ENCODE data around the gene TMPRSS11F.

DNA sequence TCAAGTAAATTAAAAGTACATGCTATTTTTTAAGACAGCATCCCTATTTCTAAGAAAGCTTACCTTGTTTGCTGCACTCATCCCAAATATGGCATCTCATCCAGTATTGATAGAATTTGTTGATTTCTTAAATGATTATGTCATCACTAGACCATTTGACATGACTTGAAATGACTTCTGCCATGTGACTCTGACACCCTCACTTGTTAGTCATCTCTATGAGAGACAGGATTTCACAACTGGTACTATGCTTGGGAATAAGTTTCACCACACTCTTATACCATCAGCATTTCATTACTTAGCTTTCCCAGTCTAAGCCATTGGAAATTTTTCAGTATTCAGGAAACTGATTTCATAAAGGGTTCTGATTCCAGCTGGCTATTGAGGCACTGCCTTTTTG lies 55.3 kb downstream of the TMPRSS11F start:
- TF ChIP-seq POLR2A (conservative IDR thresholded peaks at IDR 0.05), result no peak
- no peak for TF ChIP-seq RAD21 (CRISPR knock-in tag; conservative IDR thresholded peaks at IDR 0.05 in 1 of 2, IDR thresholded peaks at IDR 0.05 in 1 of 2)
- TF ChIP-seq, protein P1, sequence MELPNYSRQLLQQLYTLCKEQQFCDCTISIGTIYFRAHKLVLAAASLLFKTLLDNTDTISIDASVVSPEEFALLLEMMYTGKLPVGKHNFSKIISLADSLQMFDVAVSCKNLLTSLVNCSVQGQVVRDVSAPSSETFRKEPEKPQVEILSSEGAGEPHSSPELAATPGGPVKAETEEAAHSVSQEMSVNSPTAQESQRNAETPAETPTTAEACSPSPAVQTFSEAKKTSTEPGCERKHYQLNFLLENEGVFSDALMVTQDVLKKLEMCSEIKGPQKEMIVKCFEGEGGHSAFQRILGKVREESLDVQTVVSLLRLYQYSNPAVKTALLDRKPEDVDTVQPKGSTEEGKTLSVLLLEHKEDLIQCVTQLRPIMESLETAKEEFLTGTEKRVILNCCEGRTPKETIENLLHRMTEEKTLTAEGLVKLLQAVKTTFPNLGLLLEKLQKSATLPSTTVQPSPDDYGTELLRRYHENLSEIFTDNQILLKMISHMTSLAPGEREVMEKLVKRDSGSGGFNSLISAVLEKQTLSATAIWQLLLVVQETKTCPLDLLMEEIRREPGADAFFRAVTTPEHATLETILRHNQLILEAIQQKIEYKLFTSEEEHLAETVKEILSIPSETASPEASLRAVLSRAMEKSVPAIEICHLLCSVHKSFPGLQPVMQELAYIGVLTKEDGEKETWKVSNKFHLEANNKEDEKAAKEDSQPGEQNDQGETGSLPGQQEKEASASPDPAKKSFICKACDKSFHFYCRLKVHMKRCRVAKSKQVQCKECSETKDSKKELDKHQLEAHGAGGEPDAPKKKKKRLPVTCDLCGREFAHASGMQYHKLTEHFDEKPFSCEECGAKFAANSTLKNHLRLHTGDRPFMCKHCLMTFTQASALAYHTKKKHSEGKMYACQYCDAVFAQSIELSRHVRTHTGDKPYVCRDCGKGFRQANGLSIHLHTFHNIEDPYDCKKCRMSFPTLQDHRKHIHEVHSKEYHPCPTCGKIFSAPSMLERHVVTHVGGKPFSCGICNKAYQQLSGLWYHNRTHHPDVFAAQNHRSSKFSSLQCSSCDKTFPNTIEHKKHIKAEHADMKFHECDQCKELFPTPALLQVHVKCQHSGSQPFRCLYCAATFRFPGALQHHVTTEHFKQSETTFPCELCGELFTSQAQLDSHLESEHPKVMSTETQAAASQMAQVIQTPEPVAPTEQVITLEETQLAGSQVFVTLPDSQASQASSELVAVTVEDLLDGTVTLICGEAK (IDR thresholded peaks at IDR 0.05), result no peak
- TF ChIP-seq, protein P1 (CRISPR knock-in tag; IDR thresholded peaks at IDR 0.05), result no peak

Data from K562 (cell line).